ENCODE results near the gene TENM4.
A peak's percentile ranks its signal among the peaks of the same experiment; 100 is the strongest.

TENM4 gene

GRCh38 chr11:79418241-79418640 lies 22.6 kb downstream of the TENM4 start:
- no peak for ATAC-seq
- no peak for TF ChIP-seq OSR1 (CRISPR knock-in tag; IDR thresholded peaks at IDR 0.05)

GRCh38 chr11:79417069-79417920 lies 23.5 kb downstream of the TENM4 start:
- TF ChIP-seq ZNF70 (CRISPR knock-in tag; IDR thresholded peaks at IDR 0.05) (no peak), SNAI2 (CRISPR knock-in tag; IDR thresholded peaks at IDR 0.05) (no peak), ZNF8 (CRISPR knock-in tag; IDR thresholded peaks at IDR 0.05) (no peak), ESRRG (CRISPR knock-in tag; IDR thresholded peaks at IDR 0.05) (no peak), CSRNP3 (CRISPR knock-in tag; IDR thresholded peaks at IDR 0.05) (no peak), OSR1 (CRISPR knock-in tag; IDR thresholded peaks at IDR 0.05) (no peak), TSHZ2 (CRISPR knock-in tag; IDR thresholded peaks at IDR 0.05) (no peak), POU6F1 (CRISPR knock-in tag; IDR thresholded peaks at IDR 0.05; ENCODE audit: borderline replicate concordance, low read depth) (no peak), ARNTL (CRISPR knock-in tag; IDR thresholded peaks at IDR 0.05; ENCODE audit: borderline replicate concordance, low read depth) (no peak), TOX (CRISPR knock-in tag; IDR thresholded peaks at IDR 0.05; ENCODE audit: borderline replicate concordance) (no peak), BACH2 (CRISPR knock-in tag; IDR thresholded peaks at IDR 0.05; ENCODE audit: borderline replicate concordance) (no peak), PPARA (CRISPR knock-in tag; IDR thresholded peaks at IDR 0.05; ENCODE audit: borderline replicate concordance) (no peak), CREB5 (CRISPR knock-in tag; IDR thresholded peaks at IDR 0.05; ENCODE audit: low read depth) (no peak), TCF4 (CRISPR knock-in tag; IDR thresholded peaks at IDR 0.05; ENCODE audit: borderline replicate concordance) (no peak), ZFP30 (CRISPR knock-in tag; IDR thresholded peaks at IDR 0.05) (no peak), GLIS3 (CRISPR knock-in tag; IDR thresholded peaks at IDR 0.05) (no peak), ZC3H10 (CRISPR knock-in tag; IDR thresholded peaks at IDR 0.05) (no peak)
- no peak for ATAC-seq

GRCh38 chr11:79415912-79416311 lies 24.9 kb downstream of the TENM4 start:
- no peak for ATAC-seq
- TF ChIP-seq ESRRG (CRISPR knock-in tag; IDR thresholded peaks at IDR 0.05): no peak
- TF ChIP-seq ZNF565 (CRISPR knock-in tag; conservative IDR thresholded peaks at IDR 0.05; ENCODE audit: low read depth): no peak
- TF ChIP-seq POU6F1 (CRISPR knock-in tag; IDR thresholded peaks at IDR 0.05; ENCODE audit: borderline replicate concordance, low read depth): no peak
- peak; percentile 100 for TF ChIP-seq ZNF8 (CRISPR knock-in tag; IDR thresholded peaks at IDR 0.05)
- TF ChIP-seq GLIS3 (CRISPR knock-in tag; IDR thresholded peaks at IDR 0.05): no peak
- no peak for TF ChIP-seq ZC3H10 (CRISPR knock-in tag; IDR thresholded peaks at IDR 0.05)

GRCh38 chr11:79415411-79415810 lies 25.4 kb downstream of the TENM4 start:
- peak; percentile 2; the same call in 1 of the 3 replicates for ATAC-seq
- TF ChIP-seq SNAI2 (CRISPR knock-in tag; IDR thresholded peaks at IDR 0.05): no peak
- TF ChIP-seq CREB5 (CRISPR knock-in tag; IDR thresholded peaks at IDR 0.05; ENCODE audit: low read depth): no peak
- no peak for TF ChIP-seq ESRRG (CRISPR knock-in tag; IDR thresholded peaks at IDR 0.05)
- TF ChIP-seq ZFP30 (CRISPR knock-in tag; IDR thresholded peaks at IDR 0.05): no peak
- no peak for TF ChIP-seq TCF4 (CRISPR knock-in tag; IDR thresholded peaks at IDR 0.05; ENCODE audit: borderline replicate concordance)
- TF ChIP-seq OSR1 (CRISPR knock-in tag; IDR thresholded peaks at IDR 0.05): no peak
- no peak for TF ChIP-seq POU6F1 (CRISPR knock-in tag; IDR thresholded peaks at IDR 0.05; ENCODE audit: borderline replicate concordance, low read depth)
- no peak for TF ChIP-seq ZC3H10 (CRISPR knock-in tag; IDR thresholded peaks at IDR 0.05)
